HL-60 (cell line): ENCODE data around the gene FGA.

Experiments used
- DNase-seq, 2 experiments: peaks; one replicate each; pipeline ENCODE4 v3.0.0-alpha.2; 2010 to 2020; ENCODE audit warnings: low read depth in 1 of 2, low spot score in 1 of 2
- H3K27ac ChIP-seq: fragments of 250-450 bp; sonication (Bioruptor Pico); replicated peaks from 2 replicates; pipeline ENCODE4 v1.5.1; 2020; ENCODE audit warnings: mild to moderate bottlenecking, moderate library complexity
- H3K27me3 ChIP-seq: fragments of 250-450 bp; sonication (Bioruptor Pico); 2 replicates; pipeline ENCODE4 v1.5.1; 2021; ENCODE audit warnings: mild to moderate bottlenecking, moderate library complexity; ENCODE audit not compliant: insufficient read depth, poor library complexity, severe bottlenecking
- H3K4me3 ChIP-seq: replicated peaks from 2 replicates; pipeline ENCODE4 v1.5.1; 2011; ENCODE audit warnings: mild to moderate bottlenecking, control low read depth, low read length; ENCODE audit not compliant: insufficient read depth
- CTCF ChIP-seq: IDR thresholded peaks from one replicate; pipeline ENCODE4 v1.5.1; 2011; ENCODE audit warnings: low read length, control low read depth, inconsistent platforms; ENCODE audit not compliant: insufficient read depth
- GABPA ChIP-seq: IDR thresholded peaks from 2 replicates; pipeline ENCODE4 v1.6.1; 2012; ENCODE audit warnings: low read depth
- POLR2AphosphoS5 ChIP-seq: IDR thresholded peaks from 2 replicates; pipeline ENCODE4 v1.6.1; 2012; ENCODE audit warnings: low read depth
- REST ChIP-seq: IDR thresholded peaks from 2 replicates; pipeline ENCODE4 v1.6.1; 2012; ENCODE audit warnings: low read depth; ENCODE audit not compliant: insufficient replicate concordance
- SPI1 ChIP-seq: IDR thresholded peaks from 2 replicates; pipeline ENCODE4 v1.6.1; 2012; ENCODE audit warnings: low read depth, mild to moderate bottlenecking, borderline replicate concordance

FGA gene

GRCh38 chr4:154626793-154627484 is 36.4 kb upstream of the FGA start:
- H3K27me3 ChIP-seq = peaks cover 4% of the 10 kb centered on the region
- H3K27ac ChIP-seq = no peak overlapping the region
- TF ChIP-seq SPI1 (no peak), POLR2AphosphoS5 (no peak), REST (no peak), GABPA (no peak), CTCF (no peak)
- no peak overlapping the region for H3K4me3 ChIP-seq
- DNase-seq = peak in 1 of 2 experiments; percentile 31

GRCh38 chr4:154625971-154626370 is 35.4 kb upstream of the FGA start:
- no peak overlapping the region for H3K27ac ChIP-seq
- no peak overlapping the region for H3K4me3 ChIP-seq
- DNase-seq = no peak
- peaks cover 4% of the 10 kb centered on the region for H3K27me3 ChIP-seq
- no peak for TF ChIP-seq SPI1
- no peak for TF ChIP-seq POLR2AphosphoS5
- no peak for TF ChIP-seq CTCF
- TF ChIP-seq GABPA = no peak
- TF ChIP-seq REST = no peak

GRCh38 chr4:154623995-154624394 is 33.5 kb upstream of the FGA start:
- peaks cover 7% of the 10 kb centered on the region for H3K27me3 ChIP-seq
- no peak for DNase-seq
- no peak for TF ChIP-seq GABPA
- TF ChIP-seq REST = no peak
- no peak for TF ChIP-seq SPI1
- TF ChIP-seq POLR2AphosphoS5 = no peak
- no peak for TF ChIP-seq CTCF
- no peak overlapping the region for H3K4me3 ChIP-seq
- no peak overlapping the region for H3K27ac ChIP-seq
